ENCODE measurements around the gene TMEM63A.
"Not testable (repeated sequence)": the region's sequence is repeated elsewhere in the genome, so short reads cannot be mapped to it uniquely, and the experiment has no call there.

GRCh38 chr1:225836296-225836695 lies 45.9 kb downstream of the TMEM63A start:
- TF ChIP-seq, protein P1, sequence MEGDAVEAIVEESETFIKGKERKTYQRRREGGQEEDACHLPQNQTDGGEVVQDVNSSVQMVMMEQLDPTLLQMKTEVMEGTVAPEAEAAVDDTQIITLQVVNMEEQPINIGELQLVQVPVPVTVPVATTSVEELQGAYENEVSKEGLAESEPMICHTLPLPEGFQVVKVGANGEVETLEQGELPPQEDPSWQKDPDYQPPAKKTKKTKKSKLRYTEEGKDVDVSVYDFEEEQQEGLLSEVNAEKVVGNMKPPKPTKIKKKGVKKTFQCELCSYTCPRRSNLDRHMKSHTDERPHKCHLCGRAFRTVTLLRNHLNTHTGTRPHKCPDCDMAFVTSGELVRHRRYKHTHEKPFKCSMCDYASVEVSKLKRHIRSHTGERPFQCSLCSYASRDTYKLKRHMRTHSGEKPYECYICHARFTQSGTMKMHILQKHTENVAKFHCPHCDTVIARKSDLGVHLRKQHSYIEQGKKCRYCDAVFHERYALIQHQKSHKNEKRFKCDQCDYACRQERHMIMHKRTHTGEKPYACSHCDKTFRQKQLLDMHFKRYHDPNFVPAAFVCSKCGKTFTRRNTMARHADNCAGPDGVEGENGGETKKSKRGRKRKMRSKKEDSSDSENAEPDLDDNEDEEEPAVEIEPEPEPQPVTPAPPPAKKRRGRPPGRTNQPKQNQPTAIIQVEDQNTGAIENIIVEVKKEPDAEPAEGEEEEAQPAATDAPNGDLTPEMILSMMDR (IDR thresholded peaks at IDR 0.05; ENCODE audit: extremely low read depth in 1 of 2, insufficient read depth in 1 of 2, low read depth in 1 of 2, low read length in 2 of 2) = not testable (repeated sequence)
- not testable (repeated sequence) for TF ChIP-seq POLR2AphosphoS5 (IDR thresholded peaks at IDR 0.05; ENCODE audit: insufficient read depth, low read depth, low read length)

Measured in endothelial cell of umbilical vein (primary cell).